Peyer's patch (tissue), 4 donors: ENCODE data around the gene LRRC3C. TPM values are rescaled to one million over a fixed set of nuclear protein-coding genes. Genes with fewer than 3 reads are reported as not detected.
"Not testable (repeated sequence)": the region's sequence is repeated elsewhere in the genome, so short reads cannot be mapped to it uniquely, and the experiment has no call there.

Experiments used
- DNase-seq, 3 donors: peaks; one replicate each; pipeline ENCODE4 v3.0.0-alpha.2; 2017 to 2019
- H3K27ac ChIP-seq, 4 donors: fragments of 200-600 bp; sonication (generic); one replicate each; pipeline ENCODE4 v1.5.1; 2016 to 2019
- H3K27me3 ChIP-seq, 2 donors: fragments of 200-600 bp; sonication (generic); one replicate each; pipeline ENCODE4 v1.5.1; 2019
- H3K36me3 ChIP-seq, 3 donors: fragments of 200-600 bp; sonication (generic); one replicate each; pipeline ENCODE4 v1.5.1; 2016 to 2019
- H3K4me1 ChIP-seq, 4 donors: fragments of 200-600 bp; sonication (generic); one replicate each; pipeline ENCODE4 v1.5.1; 2016 to 2019
- H3K4me3 ChIP-seq, 4 donors: fragments of 200-600 bp; sonication (generic); 1 replicate in 3 of 4; 2 replicates in 1 of 4; pipeline ENCODE4 v1.5.1; 2016 to 2019; ENCODE audit warnings: mild to moderate bottlenecking in 1 of 4
- H3K9me3 ChIP-seq, 4 donors: fragments of 200-600 bp; sonication (generic); one replicate each; pipeline ENCODE4 v1.5.1; 2016 to 2019; ENCODE audit warnings: mild to moderate bottlenecking in 1 of 4
- CTCF ChIP-seq, 6 experiments: fragments of 450-650 bp in 4 of 6; fragments of 200-600 bp in 2 of 6; sonication (generic) in 1 of 6; IDR thresholded peaks; one replicate each; pipeline ENCODE4 v1.5.1; 2017 to 2019; ENCODE audit warnings: antibody characterized with exemption in 6 of 6, mild to moderate bottlenecking in 3 of 6, moderate library complexity in 1 of 6
- POLR2A ChIP-seq, 2 donors: fragments of 450-650 bp; IDR thresholded peaks; one replicate each; pipeline ENCODE4 v1.5.1; 2017; ENCODE audit warnings: antibody characterized with exemption in 2 of 2, mild to moderate bottlenecking in 2 of 2, moderate library complexity in 2 of 2
- total RNA-seq, 4 donors: library from RNA; depleted of rRNA; stranded (reverse); fragments of >200 nt; gene quantifications; one replicate each; pipeline ENCODE4 v1.1.0, GENCODE V29; 2016

LRRC3C gene
- total RNA-seq, 4 donors from 2014 or later: not detected

GRCh38 chr17:39899215-39899614 lies 28.3 kb upstream of the LRRC3C start:
- H3K4me1 ChIP-seq: no peaks in the 10 kb centered on the region
- no peaks in the 10 kb centered on the region for H3K27me3 ChIP-seq
- no peaks in the 10 kb centered on the region for H3K9me3 ChIP-seq
- DNase-seq: no peak
- H3K4me3 ChIP-seq: no peak overlapping the region
- H3K27ac ChIP-seq: no peak overlapping the region
- peaks cover 0 to 18% (median 0%) of the 10 kb centered on the region in 3 donors for H3K36me3 ChIP-seq
- TF ChIP-seq POLR2A (IDR thresholded peaks at IDR 0.05): no peak
- no peak for TF ChIP-seq CTCF (IDR thresholded peaks at IDR 0.05)

- H3K36me3 ChIP-seq: peaks cover 0 to 30% (median 0%) of the 10 kb centered on the region in 3 donors
These were observed 25.5 kb upstream of the LRRC3C start for GRCh38 chr17:39902027-39902426.

GRCh38 chr17:39903158-39903884 lies 24.2 kb upstream of the LRRC3C start:
- no peaks in the 10 kb centered on the region for H3K27me3 ChIP-seq
- H3K9me3 ChIP-seq: no peaks in the 10 kb centered on the region
- DNase-seq: peak in 1 of 3 donors; percentile 3
- TF ChIP-seq CTCF (IDR thresholded peaks at IDR 0.05) (no peak), POLR2A (IDR thresholded peaks at IDR 0.05) (no peak)
- no peaks in the 10 kb centered on the region for H3K4me1 ChIP-seq
- H3K27ac ChIP-seq: no peak overlapping the region
- H3K36me3 ChIP-seq: peaks cover 0 to 36% (median 0%) of the 10 kb centered on the region in 3 donors
- no peak overlapping the region for H3K4me3 ChIP-seq

More at GRCh38 chr17:39902027-39902426, 25.5 kb upstream of the LRRC3C start:
- not testable (repeated sequence) for H3K27ac ChIP-seq, H3K4me1 ChIP-seq, H3K9me3 ChIP-seq, DNase-seq, H3K4me3 ChIP-seq, H3K27me3 ChIP-seq

- no peak for DNase-seq
- Histone ChIP-seq H3K4me3 (no peak overlapping the region), H3K9me3 (no peaks in the 10 kb centered on the region)
These were observed 22.6 kb upstream of the LRRC3C start for GRCh38 chr17:39904990-39905288.

GRCh38 chr17:39908789-39909352 lies 18.7 kb upstream of the LRRC3C start:
- no peaks in the 10 kb centered on the region for H3K4me1 ChIP-seq
- DNase-seq: peak in 1 of 3 donors; percentile 13
- no peaks in the 10 kb centered on the region for H3K27me3 ChIP-seq
- no peak overlapping the region for H3K27ac ChIP-seq
- H3K4me3 ChIP-seq: no peak overlapping the region
- TF ChIP-seq CTCF (IDR thresholded peaks at IDR 0.05): no peak
- peaks cover 0 to 59% (median 0%) of the 10 kb centered on the region in 3 donors for H3K36me3 ChIP-seq
- H3K9me3 ChIP-seq: no peaks in the 10 kb centered on the region

More at GRCh38 chr17:39904990-39905288, 22.6 kb upstream of the LRRC3C start:
- Histone ChIP-seq H3K4me1 (no peaks in the 10 kb centered on the region), H3K27ac (no peak overlapping the region), H3K27me3 (no peaks in the 10 kb centered on the region), H3K36me3 (peaks cover 0 to 48% (median 0%) of the 10 kb centered on the region in 3 donors)
- no peak for TF ChIP-seq POLR2A (IDR thresholded peaks at IDR 0.05)
- TF ChIP-seq CTCF (IDR thresholded peaks at IDR 0.05): no peak

- no peak overlapping the region for H3K4me3 ChIP-seq
- H3K4me1 ChIP-seq: peaks cover 0 to 10% (median 0%) of the 10 kb centered on the region in 4 donors
- DNase-seq: no peak
- no peaks in the 10 kb centered on the region for H3K27me3 ChIP-seq
- no peak for TF ChIP-seq POLR2A (IDR thresholded peaks at IDR 0.05)
- TF ChIP-seq CTCF (IDR thresholded peaks at IDR 0.05): no peak
- peaks cover 0 to 41% (median 0%) of the 10 kb centered on the region in 3 donors for H3K36me3 ChIP-seq
- no peak overlapping the region for H3K27ac ChIP-seq
- H3K9me3 ChIP-seq: no peaks in the 10 kb centered on the region
These were observed 13.5 kb upstream of the LRRC3C start for GRCh38 chr17:39913989-39914388.
